Naive thymus-derived CD8-positive, alpha-beta T cell (primary cell): Measurements from ENCODE around the gene LPO. TPM values are rescaled to one million over a fixed set of nuclear protein-coding genes. Genes with fewer than 3 reads are reported as not detected.

ENCODE experiments used
- ATAC-seq, 2 donors: fragments of 150-1000 bp; cut with Tn5 transposase in 1 of 2; sonication (Bioruptor Pico), chemical (Tn5 transposase) in 1 of 2; 1 replicate in 1 of 2; 2 replicates in 1 of 2; pipeline ENCODE4 v1.10.0; 2021; ENCODE audit warnings: mild to moderate bottlenecking in 2 of 2, moderate library complexity in 2 of 2
- POLR2A ChIA-PET: fragments of 350-600 bp; sonication (Branson Sonifier 250); formaldehyde crosslinking; loops from one replicate; lab custom pipeline; 2021; ENCODE audit warnings: antibody characterized with exemption; lab: Charles Lee
- DNase-seq, 10 donors: peaks; one replicate each; pipeline versions ENCODE4 v3.0.0 to v3.0.0-alpha.2; 2020 to 2022
- H3K27ac Mint-ChIP-seq, 10 donors: one replicate each; pipeline ENCODE4 v1.8.0; 2020 to 2022; ENCODE audit warnings: mild to moderate bottlenecking in 10 of 10, mixed read lengths in 10 of 10, moderate library complexity in 4 of 10, inconsistent platforms in 1 of 10
- H3K27me3 Mint-ChIP-seq, 5 donors: one replicate each; pipeline ENCODE4 v1.8.0; 2021 to 2022; ENCODE audit warnings: mixed read lengths in 5 of 5
- H3K36me3 Mint-ChIP-seq, 3 donors: one replicate each; pipeline ENCODE4 v1.8.0; 2020 to 2022; ENCODE audit warnings: mixed read lengths in 3 of 3, mild to moderate bottlenecking in 2 of 3, inconsistent platforms in 1 of 3
- H3K4me1 Mint-ChIP-seq, 4 donors: one replicate each; pipeline ENCODE4 v1.8.0; 2021 to 2022; ENCODE audit warnings: mixed read lengths in 4 of 4
- H3K4me3 Mint-ChIP-seq, 10 donors: one replicate each; pipeline ENCODE4 v1.8.0; 2020 to 2022; ENCODE audit warnings: mild to moderate bottlenecking in 10 of 10, mixed read lengths in 10 of 10, moderate library complexity in 6 of 10, inconsistent platforms in 1 of 10
- H3K9me3 Mint-ChIP-seq, 9 donors: one replicate each; pipeline ENCODE4 v1.8.0; 2020 to 2022; ENCODE audit warnings: mixed read lengths in 9 of 9, mild to moderate bottlenecking in 3 of 9, inconsistent platforms in 1 of 9, moderate library complexity in 1 of 9
- polyA plus RNA-seq, 3 donors: library from polyadenylated mRNA; unstranded; fragments of 300-500 nt; fragmentation: Illumina TruSeq; gene quantifications; one replicate each; pipeline ENCODE4 v1.2.3, GENCODE V29; 2021
- total RNA-seq, 8 experiments: library from RNA in 2 of 8; stranded (reverse) in 2 of 8; gene quantifications; one replicate each; pipeline ENCODE4 v1.2.3 and lab custom pipeline; 2021 to 2026

Gene LPO
- total and polyA plus RNA-seq, 5 experiments from 2014 or later, result not detected

GRCh38 chr17:58311429-58311894 lies 73.1 kb downstream of the LPO start:
- POLR2A ChIA-PET, result interaction anchor here (0.6 to 1.7 kb wide), 3 partner anchors 16 to 64 kb away, joined by 3 to 6 read pairs (median 5); no protein-coding TSS in a partner anchor
- H3K4me3 Mint-ChIP-seq, result no peak overlapping the region
- no peaks in the 10 kb centered on the region for H3K27me3 Mint-ChIP-seq
- peaks cover 0 to 13% (median 5%) of the 10 kb centered on the region in 3 donors for H3K36me3 Mint-ChIP-seq
- no peaks in the 10 kb centered on the region for H3K9me3 Mint-ChIP-seq
- no peaks in the 10 kb centered on the region for H3K4me1 Mint-ChIP-seq
- ATAC-seq, result no peak
- H3K27ac Mint-ChIP-seq, result no peak overlapping the region
- peak in 1 of 10 donors; percentile 57 for DNase-seq

- Mint-ChIP-seq H3K4me3 (no peak overlapping the region), H3K27ac (peak overlapping the region in 2 of 10 donors; percentile 50 to 55), H3K9me3 (no peaks in the 10 kb centered on the region), H3K4me1 (peaks cover 0 to 2% (median under 1%) of the 10 kb centered on the region in 4 donors), H3K36me3 (peaks cover 0 to 9% (median 3%) of the 10 kb centered on the region in 3 donors), H3K27me3 (no peaks in the 10 kb centered on the region)
- POLR2A ChIA-PET, result interaction anchor here (0.6 to 1.7 kb wide), 3 partner anchors 16 to 65 kb away, joined by 3 to 6 read pairs (median 5); no protein-coding TSS in a partner anchor
- ATAC-seq (no peak), DNase-seq (no peak)
These were observed 73.7 kb downstream of the LPO start for GRCh38 chr17:58312021-58312630.

GRCh38 chr17:58312829-58313228 lies 74.4 kb downstream of the LPO start:
- POLR2A ChIA-PET, result interaction anchor here (1.0 to 1.7 kb wide), 2 partner anchors 15 to 38 kb away, joined by 5 to 6 read pairs; no protein-coding TSS in a partner anchor
- ATAC-seq (no peak), DNase-seq (no peak)
- H3K27me3 Mint-ChIP-seq, result no peaks in the 10 kb centered on the region
- H3K9me3 Mint-ChIP-seq, result no peaks in the 10 kb centered on the region
- H3K4me1 Mint-ChIP-seq, result peaks cover 6 to 9% (median 8%) of the 10 kb centered on the region in 4 donors
- no peak overlapping the region for H3K4me3 Mint-ChIP-seq
- peak overlapping the region in 2 of 10 donors; percentile 40 to 68 for H3K27ac Mint-ChIP-seq
- peaks cover 0 to 8% (median 0%) of the 10 kb centered on the region in 3 donors for H3K36me3 Mint-ChIP-seq

GRCh38 chr17:58313815-58314705 lies 75.7 kb downstream of the LPO start:
- no peak for DNase-seq
- POLR2A ChIA-PET, result interaction anchor here (26.6 to 27.5 kb wide), 2 partner anchors 25 to 41 kb away, joined by 709 to 1631 read pairs; partner anchors contain the start of gene SUPT4H1
- Mint-ChIP-seq H3K4me3 (no peak overlapping the region), H3K9me3 (no peaks in the 10 kb centered on the region), H3K4me1 (peaks cover 7 to 14% (median 11%) of the 10 kb centered on the region in 4 donors), H3K27me3 (no peaks in the 10 kb centered on the region), H3K27ac (peak overlapping the region in 4 of 10 donors; percentile 27 to 42 (median 34)), H3K36me3 (peaks cover 0 to 8% (median 0%) of the 10 kb centered on the region in 3 donors)
- no peak for ATAC-seq

- ATAC-seq (no peak), DNase-seq (no peak)
- H3K27ac Mint-ChIP-seq, result peak overlapping the region in 1 of 10 donors; percentile 27
- H3K9me3 Mint-ChIP-seq, result no peaks in the 10 kb centered on the region
- H3K4me3 Mint-ChIP-seq, result no peak overlapping the region
- POLR2A ChIA-PET, result interaction anchor here (26.6 to 27.5 kb wide), 2 partner anchors 25 to 40 kb away, joined by 709 to 1631 read pairs; partner anchors contain the start of gene SUPT4H1
- H3K36me3 Mint-ChIP-seq, result peaks cover 0 to 8% (median 0%) of the 10 kb centered on the region in 3 donors
- H3K4me1 Mint-ChIP-seq, result peaks cover 7 to 16% (median 11%) of the 10 kb centered on the region in 4 donors
- no peaks in the 10 kb centered on the region for H3K27me3 Mint-ChIP-seq
These were observed 76.3 kb downstream of the LPO start for GRCh38 chr17:58314706-58315015.

DNA sequence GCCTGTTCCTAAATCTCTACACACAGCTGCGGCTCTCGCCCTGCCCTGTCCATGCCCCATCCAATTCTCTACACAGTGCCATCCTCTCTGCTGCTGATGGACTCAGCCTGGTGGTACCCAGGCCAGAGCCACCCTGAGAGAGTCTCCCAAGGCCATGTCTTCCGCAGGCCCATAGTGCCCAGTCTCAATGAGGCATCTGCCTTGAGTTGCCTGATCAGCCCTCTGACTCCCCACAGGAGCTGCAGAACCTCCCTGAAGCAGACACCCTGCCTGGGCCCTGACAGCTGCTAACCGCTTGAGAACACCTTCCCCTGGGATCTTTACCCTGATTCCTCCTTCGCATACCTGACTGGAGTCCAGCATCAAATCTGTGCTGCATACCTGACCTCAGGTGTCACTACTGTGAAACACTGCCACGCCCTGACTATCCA lies 76.9 kb downstream of the LPO start:
- H3K27ac Mint-ChIP-seq, result peak overlapping the region in 3 of 10 donors; percentile 24 to 81 (median 51)
- H3K9me3 Mint-ChIP-seq, result no peaks in the 10 kb centered on the region
- H3K27me3 Mint-ChIP-seq, result no peaks in the 10 kb centered on the region
- peaks cover 9 to 16% (median 11%) of the 10 kb centered on the region in 4 donors for H3K4me1 Mint-ChIP-seq
- ATAC-seq, result no peak
- H3K36me3 Mint-ChIP-seq, result peaks cover 0 to 6% (median 0%) of the 10 kb centered on the region in 3 donors
- DNase-seq, result no peak
- POLR2A ChIA-PET, result interaction anchor here (26.6 to 27.5 kb wide), 2 partner anchors 24 to 40 kb away, joined by 709 to 1631 read pairs; partner anchors contain the start of gene SUPT4H1
- H3K4me3 Mint-ChIP-seq, result no peak overlapping the region

GRCh38 chr17:58315750-58316149 lies 77.4 kb downstream of the LPO start:
- Mint-ChIP-seq H3K4me1 (peaks cover 9 to 16% (median 11%) of the 10 kb centered on the region in 4 donors), H3K27ac (no peak overlapping the region), H3K4me3 (no peak overlapping the region), H3K36me3 (peaks cover 0 to 6% (median 0%) of the 10 kb centered on the region in 3 donors), H3K27me3 (no peaks in the 10 kb centered on the region), H3K9me3 (no peaks in the 10 kb centered on the region)
- POLR2A ChIA-PET, result interaction anchor here (4.5 to 27.5 kb wide), 3 partner anchors 11 to 39 kb away, joined by 93 to 1631 read pairs (median 709); partner anchors contain the start of genes SUPT4H1 and TSPOAP1
- DNase-seq (no peak), ATAC-seq (no peak)

- Mint-ChIP-seq H3K4me3 (no peak overlapping the region), H3K36me3 (peaks cover 0 to 6% (median 0%) of the 10 kb centered on the region in 3 donors), H3K4me1 (peaks cover 9 to 16% (median 12%) of the 10 kb centered on the region in 4 donors), H3K9me3 (no peaks in the 10 kb centered on the region), H3K27me3 (no peaks in the 10 kb centered on the region), H3K27ac (peak overlapping the region in 1 of 10 donors; percentile 5)
- DNase-seq (peak in 1 of 10 donors; percentile 14), ATAC-seq (no peak)
- POLR2A ChIA-PET, result interaction anchor here (1.1 to 27.5 kb wide), 6 partner anchors 10 to 172 kb away, joined by 3 to 1631 read pairs (median 53); partner anchors contain the start of genes HSF5, RNF43, SUPT4H1 and TSPOAP1
These were observed 78.0 kb downstream of the LPO start for GRCh38 chr17:58316260-58316960.

GRCh38 chr17:58317421-58318064 lies 79.2 kb downstream of the LPO start:
- Mint-ChIP-seq H3K36me3 (peaks cover 0 to 6% (median 0%) of the 10 kb centered on the region in 3 donors), H3K4me3 (peak overlapping the region in 6 of 10 donors; percentile 16 to 57 (median 37)), H3K27me3 (no peaks in the 10 kb centered on the region), H3K9me3 (no peaks in the 10 kb centered on the region), H3K27ac (peak overlapping the region; percentile 46 to 95 (median 89)), H3K4me1 (peaks cover 10 to 20% (median 15%) of the 10 kb centered on the region in 4 donors)
- POLR2A ChIA-PET, result interaction anchor here (0.6 to 27.5 kb wide), 11 partner anchors 9 to 257 kb away, joined by 3 to 1631 read pairs (median 3); partner anchors contain the start of genes HSF5, RNF43, SUPT4H1 and TSPOAP1
- peak; percentile 97 for ATAC-seq
- DNase-seq, result peak; percentile 44 to 88 (median 72)

DNA sequence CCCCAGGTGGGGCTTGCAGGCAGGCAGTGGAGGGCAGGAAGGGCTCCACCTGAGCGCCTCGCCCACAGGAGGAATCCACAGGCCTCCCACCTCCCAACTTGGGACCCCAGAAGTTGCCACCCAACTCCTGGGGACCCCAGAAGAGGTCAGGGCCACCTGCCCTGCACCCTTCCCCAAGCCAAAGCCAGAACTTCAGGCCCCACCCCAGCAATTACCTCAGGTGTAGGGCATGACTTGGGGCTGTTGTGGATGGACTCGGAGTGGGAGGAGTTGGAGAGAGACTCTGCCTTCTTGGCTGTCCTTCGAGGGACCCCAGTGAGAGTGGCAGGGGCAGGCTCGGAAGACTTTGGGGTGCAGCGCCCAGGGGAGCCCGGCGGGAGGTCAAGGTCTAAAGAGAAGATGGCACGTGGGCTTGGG lies 79.7 kb downstream of the LPO start:
- ATAC-seq (no peak), DNase-seq (peak in 1 of 10 donors; percentile 58)
- POLR2A ChIA-PET, result interaction anchor here (0.6 to 27.5 kb wide), 10 partner anchors 9 to 257 kb away, joined by 3 to 1631 read pairs (median 8); partner anchors contain the start of genes HSF5, RNF43, SUPT4H1 and TSPOAP1
- Mint-ChIP-seq H3K27me3 (no peaks in the 10 kb centered on the region), H3K9me3 (no peaks in the 10 kb centered on the region), H3K4me3 (no peak overlapping the region), H3K36me3 (peaks cover 0 to 6% (median 0%) of the 10 kb centered on the region in 3 donors), H3K27ac (peak overlapping the region in 9 of 10 donors; percentile 24 to 95 (median 73)), H3K4me1 (peaks cover 10 to 20% (median 15%) of the 10 kb centered on the region in 4 donors)
